ENCODE measurements around the gene ADAM8. TPM values are rescaled to one million over a fixed set of nuclear protein-coding genes. Genes with fewer than 3 reads are reported as not detected.
A peak's percentile ranks its signal among the peaks of the same experiment; 100 is the strongest.

ADAM8 gene
- total and polyA plus RNA-seq, 4 donors = 1.0 to 17.0 (median 6.3) TPM

DNA sequence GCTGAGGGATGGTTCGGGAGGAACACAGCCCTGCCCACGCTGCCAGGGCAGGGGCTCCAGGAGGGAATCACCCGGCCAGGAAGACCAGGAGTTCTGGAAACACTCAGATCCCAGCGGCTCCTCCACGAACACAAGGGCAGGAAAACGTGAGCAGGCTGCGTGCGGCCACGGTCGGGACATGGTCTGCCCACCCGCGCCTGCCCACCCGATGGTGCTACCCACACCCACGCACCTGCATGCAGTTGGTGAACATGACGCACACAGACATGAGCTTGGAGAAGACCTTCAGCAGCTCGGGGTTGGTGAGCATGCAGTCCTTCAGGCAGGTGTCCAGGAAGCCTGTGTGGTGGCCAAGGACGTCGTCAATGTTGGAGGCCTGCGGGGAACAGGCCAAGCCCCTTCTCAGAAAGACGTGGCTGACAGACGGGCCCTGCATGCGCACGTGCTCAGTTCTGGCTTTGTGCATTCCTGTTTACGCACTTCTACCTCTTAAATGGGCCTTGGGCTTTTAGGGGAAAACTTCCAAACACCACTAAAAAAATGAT, 6.2 kb upstream of the ADAM8 start:
- WGBS, 2 donors = 92% methylated on average over 24 of the region's 24 CpGs

DNA sequence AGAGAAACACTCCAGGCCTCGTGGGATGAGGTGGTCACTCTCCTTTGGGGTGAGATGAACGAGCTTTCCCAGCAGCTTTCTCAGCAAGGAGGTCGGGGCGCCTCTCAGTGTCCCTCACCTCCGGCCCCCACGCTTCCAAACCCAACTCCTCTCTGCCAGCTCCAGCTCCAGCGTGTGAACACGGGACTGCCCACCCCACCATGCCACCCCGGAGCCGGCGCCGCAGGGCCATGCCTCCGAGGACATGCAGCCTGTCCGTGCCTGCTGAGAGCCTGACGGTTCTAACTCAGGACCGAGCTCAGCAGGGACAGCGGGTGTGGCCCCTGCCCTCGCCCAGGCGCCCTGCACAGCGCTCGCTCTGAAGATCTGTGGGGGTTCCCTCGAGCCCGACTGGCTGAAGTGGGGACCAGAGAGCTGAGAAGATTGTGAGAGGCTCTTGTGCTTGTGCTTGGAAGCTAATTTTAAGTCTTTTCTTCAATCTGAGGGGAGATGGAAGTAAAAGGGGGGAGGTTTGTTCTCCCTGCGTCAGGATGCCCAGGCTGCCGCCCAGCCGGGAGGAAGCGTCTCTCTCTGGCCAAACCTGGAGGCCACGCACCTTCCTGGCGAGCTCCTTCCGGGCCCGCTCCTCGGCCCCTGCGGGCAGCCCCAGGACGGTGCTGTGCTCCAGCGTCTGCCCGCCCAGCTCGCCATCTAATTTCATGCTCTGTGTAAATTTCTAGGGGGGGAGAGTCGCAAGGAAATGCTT, 5.1 kb upstream of the ADAM8 start:
- Histone ChIP-seq H3K27ac (ENCODE audit: low read depth in 1 of 2, low read length in 2 of 2) (no peak overlapping the region), H3K4me3 (ENCODE audit: low read length in 2 of 2) (no peak overlapping the region), H3K9me3 (ENCODE audit: control insufficient read depth, low read length) (no peaks in the 10 kb centered on the region), H3K27me3 (ENCODE audit: control insufficient read depth in 1 of 2, insufficient read depth in 2 of 2, low read length in 1 of 2) (no peaks in the 10 kb centered on the region), H3K4me1 (ENCODE audit: control insufficient read depth in 1 of 2, insufficient read depth in 2 of 2, low read length in 2 of 2) (no peaks in the 10 kb centered on the region), H3K36me3 (ENCODE audit: control insufficient read depth in 1 of 2, insufficient read depth in 2 of 2, low read length in 1 of 2) (peaks cover 6 to 21% of the 10 kb centered on the region in 2 donors)
- DNase-seq = no peak
- 90 to 91% methylated on average over 38 of the region's 38 CpGs for WGBS, 2 donors
- ATAC-seq (ENCODE audit: low FRiP score) = no peak
- intact Hi-C loops (cut with DNase I) = no loop called here

More for the DNA sequence above, 6.2 kb upstream of the ADAM8 start:
- Histone ChIP-seq H3K9me3 (ENCODE audit: control insufficient read depth, low read length) (no peaks in the 10 kb centered on the region), H3K36me3 (ENCODE audit: control insufficient read depth in 1 of 2, insufficient read depth in 2 of 2, low read length in 1 of 2) (peaks cover 6 to 21% of the 10 kb centered on the region in 2 donors), H3K27me3 (ENCODE audit: control insufficient read depth in 1 of 2, insufficient read depth in 2 of 2, low read length in 1 of 2) (no peaks in the 10 kb centered on the region), H3K4me1 (ENCODE audit: control insufficient read depth in 1 of 2, insufficient read depth in 2 of 2, low read length in 2 of 2) (no peaks in the 10 kb centered on the region), H3K27ac (ENCODE audit: low read depth in 1 of 2, low read length in 2 of 2) (no peak overlapping the region), H3K4me3 (ENCODE audit: low read length in 2 of 2) (no peak overlapping the region)
- ATAC-seq (ENCODE audit: low FRiP score) (no peak), DNase-seq (no peak)
- intact Hi-C loops (cut with DNase I) = no loop called here

DNA sequence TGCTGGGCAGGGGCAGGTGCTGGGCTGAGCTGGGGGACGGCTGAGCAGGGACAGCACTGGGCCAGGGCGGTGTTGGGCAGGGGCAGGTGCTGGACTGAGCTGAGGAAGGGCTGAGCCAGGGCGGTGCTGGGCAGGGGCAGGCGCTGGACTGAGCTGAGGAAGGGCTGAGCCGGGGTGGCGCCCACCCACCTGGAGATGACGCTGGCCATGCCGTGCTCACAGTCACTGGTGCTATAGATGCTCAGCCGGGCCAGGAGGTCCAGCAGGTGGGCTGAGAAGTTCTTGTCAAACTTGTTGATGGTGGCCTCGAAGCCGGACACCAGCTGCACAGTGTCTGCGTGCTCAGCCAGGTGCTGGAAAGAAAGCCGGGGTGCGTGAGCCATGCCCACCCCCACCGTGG, 4.4 kb upstream of the ADAM8 start:
- Histone ChIP-seq H3K27ac (ENCODE audit: low read depth in 1 of 2, low read length in 2 of 2) (no peak overlapping the region), H3K27me3 (ENCODE audit: control insufficient read depth in 1 of 2, insufficient read depth in 2 of 2, low read length in 1 of 2) (no peaks in the 10 kb centered on the region), H3K9me3 (ENCODE audit: control insufficient read depth, low read length) (no peaks in the 10 kb centered on the region), H3K36me3 (ENCODE audit: control insufficient read depth in 1 of 2, insufficient read depth in 2 of 2, low read length in 1 of 2) (peaks cover 6 to 21% of the 10 kb centered on the region in 2 donors), H3K4me3 (ENCODE audit: low read length in 2 of 2) (no peak overlapping the region), H3K4me1 (ENCODE audit: control insufficient read depth in 1 of 2, insufficient read depth in 2 of 2, low read length in 2 of 2) (no peaks in the 10 kb centered on the region)
- DNase-seq (no peak), ATAC-seq (ENCODE audit: low FRiP score) (no peak)
- WGBS, 2 donors = 93 to 95% methylated on average over 11 to 15 of the region's 15 CpGs
- intact Hi-C loops (cut with DNase I) = no loop called here

DNA sequence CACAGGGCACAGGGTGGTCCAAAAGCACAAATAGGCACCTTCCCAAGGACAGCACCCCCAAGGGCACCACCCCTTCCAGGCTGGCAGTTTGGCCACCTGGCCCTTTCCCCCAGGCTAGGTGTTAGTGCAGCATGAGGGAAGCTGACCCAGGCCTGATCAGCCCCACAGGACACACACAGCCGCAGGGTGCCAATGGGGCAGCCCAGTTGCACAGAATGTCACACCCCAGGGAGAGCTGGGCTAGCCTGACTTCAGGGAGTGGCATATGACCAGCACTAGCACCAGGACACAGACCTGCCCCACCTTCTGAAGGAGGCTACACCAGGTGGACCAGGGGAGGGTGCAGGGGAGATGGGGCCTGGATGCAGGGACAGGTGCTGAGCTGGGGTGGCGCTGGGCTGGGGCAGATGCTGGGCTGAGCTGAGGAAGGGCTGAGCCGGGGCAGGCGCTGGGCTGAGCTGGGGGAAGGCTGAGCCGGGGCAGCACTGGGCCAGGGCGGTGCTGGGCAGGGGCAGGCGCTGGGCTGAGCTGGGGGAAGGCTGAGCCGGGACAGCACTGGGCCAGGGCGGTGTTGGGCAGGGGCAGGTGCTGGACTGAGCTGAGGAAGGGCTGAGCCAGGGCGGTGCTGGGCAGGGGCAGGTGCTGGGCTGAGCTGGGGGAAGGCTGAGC, 3.9 kb upstream of the ADAM8 start:
- no peaks in the 10 kb centered on the region for H3K4me1 ChIP-seq (ENCODE audit: control insufficient read depth in 1 of 2, insufficient read depth in 2 of 2, low read length in 2 of 2)
- H3K36me3 ChIP-seq (ENCODE audit: control insufficient read depth in 1 of 2, insufficient read depth in 2 of 2, low read length in 1 of 2) = peaks cover 6 to 21% of the 10 kb centered on the region in 2 donors
- WGBS, 2 donors = 88 to 95% methylated on average over 10 of the region's 10 CpGs
- DNase-seq (no peak), ATAC-seq (ENCODE audit: low FRiP score) (no peak)
- H3K27me3 ChIP-seq (ENCODE audit: control insufficient read depth in 1 of 2, insufficient read depth in 2 of 2, low read length in 1 of 2) = no peaks in the 10 kb centered on the region
- intact Hi-C loops (cut with DNase I) = no loop called here
- no peak overlapping the region for H3K27ac ChIP-seq (ENCODE audit: low read depth in 1 of 2, low read length in 2 of 2)
- no peak overlapping the region for H3K4me3 ChIP-seq (ENCODE audit: low read length in 2 of 2)
- no peaks in the 10 kb centered on the region for H3K9me3 ChIP-seq (ENCODE audit: control insufficient read depth, low read length)

DNA sequence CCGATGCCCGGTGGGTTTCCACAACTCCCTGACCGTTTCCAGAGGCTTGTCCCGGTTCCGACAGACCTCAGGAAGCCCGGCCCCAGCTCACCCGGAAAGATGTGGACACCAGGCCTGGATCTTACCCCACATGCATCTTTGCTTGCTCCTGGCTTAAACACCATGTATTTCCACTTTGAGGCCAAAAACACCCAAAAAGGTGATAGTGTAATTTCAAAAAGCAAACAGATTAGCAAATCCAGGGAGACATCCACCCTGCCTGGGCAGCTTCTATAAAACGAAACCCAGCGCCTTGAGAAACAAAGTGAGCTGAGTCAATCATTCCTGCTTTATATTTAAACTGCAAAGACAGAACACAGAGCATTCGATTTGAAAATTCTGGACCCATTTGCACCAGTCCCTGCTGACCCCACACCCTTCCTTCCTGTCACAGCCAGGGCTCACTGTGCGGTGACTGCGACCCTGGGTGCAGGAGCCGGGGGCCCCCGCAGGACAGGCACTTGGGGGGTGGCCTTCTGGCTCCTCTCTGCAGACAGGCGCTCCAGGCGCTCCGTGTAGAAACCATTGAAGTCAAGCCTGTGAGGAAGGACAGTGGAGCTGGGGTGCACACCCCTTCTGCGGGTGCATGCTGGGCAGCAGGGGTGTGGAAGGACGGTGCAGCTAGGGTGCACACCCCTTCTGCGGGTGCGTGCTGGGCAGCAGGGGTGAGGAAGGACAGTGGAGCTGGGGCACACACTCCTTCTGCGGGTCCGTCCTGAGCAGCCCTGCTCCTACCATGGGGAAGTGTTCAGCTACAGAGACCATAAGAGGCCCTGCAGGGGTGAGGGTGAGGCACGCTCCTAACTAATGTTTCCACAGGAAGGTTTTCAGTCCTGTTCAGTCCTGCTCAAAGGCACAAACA, 2.9 kb upstream of the ADAM8 start:
- H3K36me3 ChIP-seq (ENCODE audit: control insufficient read depth in 1 of 2, insufficient read depth in 2 of 2, low read length in 1 of 2) = peaks cover 6 to 12% of the 10 kb centered on the region in 2 donors
- 86 to 87% methylated on average over 24 of the region's 24 CpGs for WGBS, 2 donors
- no peak overlapping the region for H3K4me3 ChIP-seq (ENCODE audit: low read length in 2 of 2)
- no peaks in the 10 kb centered on the region for H3K27me3 ChIP-seq (ENCODE audit: control insufficient read depth in 1 of 2, insufficient read depth in 2 of 2, low read length in 1 of 2)
- H3K4me1 ChIP-seq (ENCODE audit: control insufficient read depth in 1 of 2, insufficient read depth in 2 of 2, low read length in 2 of 2) = no peaks in the 10 kb centered on the region
- H3K9me3 ChIP-seq (ENCODE audit: control insufficient read depth, low read length) = no peaks in the 10 kb centered on the region
- ATAC-seq (ENCODE audit: low FRiP score) (no peak), DNase-seq (no peak)
- intact Hi-C loops (cut with DNase I) = no loop called here
- H3K27ac ChIP-seq (ENCODE audit: low read depth in 1 of 2, low read length in 2 of 2) = no peak overlapping the region

DNA sequence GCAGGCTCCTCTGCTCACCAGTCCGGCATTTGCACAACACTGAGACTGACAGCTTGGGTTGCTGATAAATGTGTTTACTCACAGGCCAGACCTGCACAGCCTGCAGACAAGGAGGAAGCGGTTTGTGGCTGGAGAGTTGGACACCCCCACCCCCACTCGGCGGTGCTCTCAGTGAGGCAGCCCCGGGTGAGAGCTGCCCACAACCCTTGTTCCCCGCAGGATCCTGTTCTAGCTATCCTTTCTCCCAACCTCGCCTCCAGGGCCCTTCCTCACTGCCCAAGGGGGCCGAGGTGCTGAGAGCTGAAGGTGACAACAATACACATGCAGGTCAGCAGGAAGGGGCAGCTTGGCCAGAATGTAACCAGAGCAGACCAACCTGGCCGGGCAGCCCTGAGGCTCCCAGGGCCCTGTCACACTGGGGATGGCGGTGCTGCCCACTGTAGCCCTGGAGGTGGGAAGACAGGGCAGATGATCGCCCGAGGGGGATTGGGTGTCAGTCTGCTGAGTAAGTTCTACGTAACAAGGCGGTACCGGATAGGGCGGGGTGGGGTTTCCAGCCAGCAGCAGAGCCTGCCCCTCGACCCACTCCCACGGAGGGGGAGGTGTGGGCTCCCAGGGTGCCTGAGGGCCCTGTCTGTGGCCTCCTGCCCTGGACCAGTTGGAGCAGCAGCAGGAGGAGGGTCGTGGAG, 2.1 kb upstream of the ADAM8 start:
- no peak overlapping the region for H3K4me3 ChIP-seq (ENCODE audit: low read length in 2 of 2)
- ATAC-seq (ENCODE audit: low FRiP score) (peak; percentile 34), DNase-seq (peak in 1 of 2 donors; percentile 87)
- intact Hi-C loops (cut with DNase I) = no loop called here
- H3K27ac ChIP-seq (ENCODE audit: low read depth in 1 of 2, low read length in 2 of 2) = no peak overlapping the region
- no peaks in the 10 kb centered on the region for H3K9me3 ChIP-seq (ENCODE audit: control insufficient read depth, low read length)
- peaks cover 6 to 8% of the 10 kb centered on the region in 2 donors for H3K36me3 ChIP-seq (ENCODE audit: control insufficient read depth in 1 of 2, insufficient read depth in 2 of 2, low read length in 1 of 2)
- 76 to 77% methylated on average over 18 to 19 of the region's 19 CpGs for WGBS, 2 donors
- H3K4me1 ChIP-seq (ENCODE audit: control insufficient read depth in 1 of 2, insufficient read depth in 2 of 2, low read length in 2 of 2) = no peaks in the 10 kb centered on the region
- no peaks in the 10 kb centered on the region for H3K27me3 ChIP-seq (ENCODE audit: control insufficient read depth in 1 of 2, insufficient read depth in 2 of 2, low read length in 1 of 2)

DNA sequence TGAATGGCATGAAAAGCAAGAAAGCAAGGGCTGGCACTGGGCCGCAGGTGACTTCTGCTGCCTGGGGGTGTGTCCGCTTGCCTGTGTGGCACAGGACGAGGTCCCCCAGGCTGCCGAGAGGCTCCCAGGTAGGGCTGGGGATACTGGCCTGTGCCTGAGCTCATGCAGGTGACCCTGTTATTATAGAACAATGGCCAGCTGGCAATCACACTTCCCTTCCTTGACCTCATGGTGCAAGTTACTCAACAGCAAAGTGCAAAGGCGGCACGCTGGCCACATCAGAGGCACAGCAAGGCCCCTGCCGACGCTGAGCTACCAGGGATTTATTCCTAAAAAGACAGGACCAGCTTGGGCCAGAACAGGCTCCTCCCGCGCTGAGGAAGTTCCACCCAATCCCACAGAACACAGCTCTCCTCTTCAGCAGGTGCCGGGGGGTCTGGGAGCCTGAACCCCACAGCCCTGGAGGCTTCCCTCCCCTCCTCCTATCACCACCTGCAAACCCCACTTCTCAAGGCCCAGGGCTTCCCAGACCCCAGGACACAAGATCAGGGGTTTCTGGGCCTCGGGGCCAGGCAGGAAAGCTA, 1.4 kb upstream of the ADAM8 start:
- Histone ChIP-seq H3K27me3 (ENCODE audit: control insufficient read depth in 1 of 2, insufficient read depth in 2 of 2, low read length in 1 of 2) (no peaks in the 10 kb centered on the region), H3K9me3 (ENCODE audit: control insufficient read depth, low read length) (no peaks in the 10 kb centered on the region), H3K27ac (ENCODE audit: low read depth in 1 of 2, low read length in 2 of 2) (no peak overlapping the region), H3K4me1 (ENCODE audit: control insufficient read depth in 1 of 2, insufficient read depth in 2 of 2, low read length in 2 of 2) (no peaks in the 10 kb centered on the region), H3K36me3 (ENCODE audit: control insufficient read depth in 1 of 2, insufficient read depth in 2 of 2, low read length in 1 of 2) (peaks cover 4 to 6% of the 10 kb centered on the region in 2 donors), H3K4me3 (ENCODE audit: low read length in 2 of 2) (no peak overlapping the region)
- WGBS, 2 donors = 79 to 83% methylated on average over 12 of the region's 12 CpGs
- intact Hi-C loops (cut with DNase I) = no loop called here
- DNase-seq (no peak), ATAC-seq (ENCODE audit: low FRiP score) (no peak)

Measured in aorta (tissue), 5 donors.